HCT116 (cell line): ENCODE data around the gene TLCD3A. TPM values are rescaled to one million over a fixed set of nuclear protein-coding genes. Genes with fewer than 3 reads are reported as not detected.

Experiments used
- ATAC-seq: fragments of 200-7000 bp; cut with Tn5 transposase; 2 replicates; pipeline ENCODE4 v1.9.1; 2020; ENCODE audit warnings: mild to moderate bottlenecking, moderate library complexity
- BruUV-seq: library from RNA; stranded (reverse); fragments of 400-500 nt; replicated peaks from 2 replicates; lab custom pipeline; 2021; lab: Mats Ljungman, UMichigan
- CTCF ChIA-PET: fragments of 300-600 bp; sonication (Branson Sonifier 250); formaldehyde crosslinking; loops from one replicate; lab custom pipeline; 2021; ENCODE audit warnings: antibody characterized with exemption; lab: Charles Lee
- POLR2A ChIA-PET: fragments of 300-600, 350-600 bp; sonication (Branson Sonifier 250); formaldehyde crosslinking; loops from one replicate; lab custom pipeline; 2021; ENCODE audit warnings: antibody characterized with exemption; lab: Charles Lee
- RAD21 ChIA-PET, 2 experiments: fragments of 300-600 bp; sonication (Branson Sonifier 250); formaldehyde crosslinking; loops; one replicate each; lab custom pipeline; 2023; ENCODE audit warnings: low total read pairs in 2 of 2; ENCODE audit not compliant: uncharacterized antibody in 2 of 2, unreplicated experiment in 2 of 2, low non-redundant PET in 1 of 2; lab: Charles Lee
- DNase-seq: peaks from one replicate; pipeline ENCODE4 v3.0.0-alpha.2; 2010; ENCODE audit warnings: low read depth, low spot score
- H2AFZ ChIP-seq: fragments of 200-600 bp; shearing (Covaris generic), sonication (generic); 2 replicates; pipeline ENCODE4 v1.6.1; 2017; ENCODE audit warnings: low read depth, mixed run types, mixed read lengths, antibody characterized with exemption, low read length; ENCODE audit not compliant: poor library complexity, severe bottlenecking
- H3K27ac ChIP-seq: 2 replicates; pipeline ENCODE4 v1.5.1; 2012; ENCODE audit warnings: low read depth, low read length
- H3K27me3 ChIP-seq: fragments of 200-600 bp; sonication (generic); 2 replicates; pipeline ENCODE4 v1.6.1; 2016; ENCODE audit warnings: mixed run types, low read length, mixed read lengths; ENCODE audit not compliant: insufficient read depth
- H3K36me3 ChIP-seq, 2 experiments: fragments of 200-500 bp in 1 of 2; fragments of 200-600 bp in 1 of 2; sonication (Bioruptor generic) in 1 of 2; sonication (generic) in 1 of 2; 2 replicates each; pipeline versions ENCODE4 v1.5.1 to v1.6.1; 2014 to 2016; ENCODE audit warnings: low read length in 2 of 2, inconsistent platforms in 1 of 2, mixed read lengths in 1 of 2, mixed run types in 1 of 2; ENCODE audit not compliant: insufficient read depth in 2 of 2, control insufficient read depth in 1 of 2
- H3K4me1 ChIP-seq, 2 experiments: fragments of 200-600 bp in 1 of 2; sonication (generic) in 1 of 2; 2 replicates each; pipeline versions ENCODE4 v1.5.1 to v1.6.1; 2012 to 2017; ENCODE audit warnings: low read length in 2 of 2, inconsistent platforms in 1 of 2, mild to moderate bottlenecking in 1 of 2, mixed read lengths in 1 of 2, mixed run types in 1 of 2, moderate library complexity in 1 of 2; ENCODE audit not compliant: insufficient read depth in 2 of 2, control insufficient read depth in 1 of 2
- H3K4me2 ChIP-seq: fragments of 200-600 bp; sonication (generic); 2 replicates; pipeline ENCODE4 v1.6.1; 2017; ENCODE audit warnings: mixed run types, low read length, mixed read lengths
- H3K4me3 ChIP-seq, 2 experiments: fragments of 200-600 bp in 1 of 2; sonication (generic) in 1 of 2; replicated peaks in 1 of 2; 2 replicates each; pipeline ENCODE4 v1.5.1; 2011 to 2016; ENCODE audit warnings: low read length in 2 of 2, control low read depth in 1 of 2, low read depth in 1 of 2, mild to moderate bottlenecking in 1 of 2, mixed read lengths in 1 of 2, mixed run types in 1 of 2
- H3K79me2 ChIP-seq: fragments of 200-600 bp; sonication (generic); 2 replicates; pipeline ENCODE4 v1.6.1; 2017; ENCODE audit warnings: mild to moderate bottlenecking, mixed run types, low read length, moderate library complexity, mixed read lengths; ENCODE audit not compliant: insufficient read depth
- H3K9ac ChIP-seq: fragments of 200-600 bp; sonication (generic); 2 replicates; pipeline ENCODE4 v1.6.1; 2016; ENCODE audit warnings: low read length, mixed read lengths
- H3K9me2 ChIP-seq: fragments of 200-600 bp; sonication (generic), shearing (Covaris generic); 2 replicates; pipeline ENCODE4 v1.6.1; 2017; ENCODE audit warnings: mixed run types, mild to moderate bottlenecking, moderate library complexity; ENCODE audit not compliant: insufficient read depth
- H3K9me3 ChIP-seq, 2 experiments: fragments of 200-500 bp in 1 of 2; fragments of 200-600 bp in 1 of 2; sonication (Bioruptor generic) in 1 of 2; sonication (generic) in 1 of 2; 2 replicates each; pipeline ENCODE4 v1.6.1; 2014 to 2017; ENCODE audit warnings: low read length in 2 of 2, mixed read lengths in 2 of 2, inconsistent platforms in 1 of 2, low read depth in 1 of 2, mild to moderate bottlenecking in 1 of 2, mixed run types in 1 of 2, moderate library complexity in 1 of 2; ENCODE audit not compliant: control insufficient read depth in 1 of 2, insufficient read depth in 1 of 2
- H4K20me1 ChIP-seq: fragments of 200-600 bp; sonication (generic), shearing (Covaris generic); 2 replicates; pipeline ENCODE4 v1.6.1; 2017; ENCODE audit warnings: mixed run types, mild to moderate bottlenecking, moderate library complexity; ENCODE audit not compliant: insufficient read depth
- CBX3 ChIP-seq: IDR thresholded peaks from 2 replicates; pipeline ENCODE4 v1.6.1; 2012; ENCODE audit warnings: low read depth
- CEBPB ChIP-seq: IDR thresholded peaks from 2 replicates; pipeline ENCODE4 v1.6.1; 2012; ENCODE audit warnings: low read depth
- EGR1 ChIP-seq: IDR thresholded peaks from 2 replicates; pipeline ENCODE4 v1.6.1; 2012; ENCODE audit warnings: low read depth
- EZH2 ChIP-seq: fragments of 200-600 bp; sonication (generic); IDR thresholded peaks from 2 replicates; pipeline ENCODE4 v1.6.1; 2017; ENCODE audit warnings: antibody characterized with exemption, mixed run types
- FOSL1 ChIP-seq: IDR thresholded peaks from 2 replicates; pipeline ENCODE4 v1.6.1; 2012; ENCODE audit warnings: low read depth
- JUND ChIP-seq: IDR thresholded peaks from 2 replicates; pipeline ENCODE4 v1.6.1; 2012
- POLR2AphosphoS5 ChIP-seq: IDR thresholded peaks from 2 replicates; pipeline ENCODE4 v1.6.1; 2011; ENCODE audit warnings: mild to moderate bottlenecking, low read depth, low read length, moderate library complexity
- SIN3A ChIP-seq: IDR thresholded peaks from 2 replicates; pipeline ENCODE4 v1.6.1; 2012; ENCODE audit warnings: low read depth
- SP1 ChIP-seq: IDR thresholded peaks from 2 replicates; pipeline ENCODE4 v1.6.1; 2012; ENCODE audit warnings: low read depth
- TCF7L2 ChIP-seq: IDR thresholded peaks from 2 replicates; pipeline ENCODE4 v1.7.0; 2011; ENCODE audit warnings: borderline replicate concordance, inconsistent platforms; ENCODE audit not compliant: insufficient read depth, insufficient read length; ENCODE audit errors: extremely low read depth
- ZFX ChIP-seq: fragments of 450-650 bp; IDR thresholded peaks from 2 replicates; pipeline ENCODE4 v1.6.1; 2017
- ZNF274 ChIP-seq: fragments of 200-500 bp; sonication (Bioruptor generic); IDR thresholded peaks from 2 replicates; pipeline ENCODE4 v1.6.1; 2014; ENCODE audit warnings: mild to moderate bottlenecking, low read depth, low read length, inconsistent platforms
- intact Hi-C: fragments of 100-400 bp; cut with micrococcal nuclease; formaldehyde crosslinking; loops from 2 replicates; pipeline ENCODE4 v1.10.0; 2022
- total RNA-seq: library from RNA; stranded (reverse); gene quantifications from one replicate; pipeline ENCODE4 v1.2.1, GENCODE V29; 2021; ENCODE audit not compliant: unreplicated experiment
- TF ChIP-seq, protein P1 (sequence below), 3 experiments: fragments of 200-600 bp in 1 of 3; sonication (generic) in 1 of 3; IDR thresholded peaks in 2 of 3; conservative IDR thresholded peaks in 1 of 3; 2 replicates each; pipeline ENCODE4 v1.5.1; 2012 to 2017; ENCODE audit warnings: low read depth in 2 of 3, low read length in 2 of 3, antibody characterized with exemption in 1 of 3, borderline replicate concordance in 1 of 3, control low read depth in 1 of 3, mild to moderate bottlenecking in 1 of 3, mixed read lengths in 1 of 3, mixed run types in 1 of 3, moderate library complexity in 1 of 3; ENCODE audit not compliant: insufficient read depth in 1 of 3
- TF ChIP-seq, protein P2 (sequence below): IDR thresholded peaks from 2 replicates; pipeline ENCODE4 v1.6.1; 2012
- TF ChIP-seq, protein P3 (sequence below): IDR thresholded peaks from 2 replicates; pipeline ENCODE4 v1.6.1; 2012

TLCD3A gene
- total RNA-seq, 1 experiment from 2014 or later, result 26.0 TPM

DNA sequence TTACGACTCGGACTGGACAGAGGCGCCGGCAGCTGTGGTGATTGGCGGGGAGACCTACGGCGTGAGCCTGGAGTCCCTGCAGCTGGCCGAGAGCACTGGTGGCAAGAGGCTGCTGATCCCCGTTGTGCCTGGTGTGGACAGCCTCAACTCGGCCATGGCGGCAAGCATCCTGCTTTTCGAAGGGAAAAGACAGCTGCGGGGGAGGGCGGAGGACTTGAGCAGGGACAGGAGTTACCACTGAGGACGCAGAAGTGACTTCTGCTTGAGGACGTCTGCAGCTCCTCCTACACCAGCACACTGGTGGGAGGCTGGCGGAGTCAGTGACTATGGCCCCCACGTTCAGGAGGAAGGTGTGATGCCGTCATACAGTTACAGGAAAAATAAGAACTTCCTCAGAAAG is 59.4 kb downstream of the TLCD3A start:
- POLR2A ChIA-PET, result interaction anchor here (1.1 kb wide), 1 partner anchor 189 kb away, joined by 3 read pairs; no protein-coding TSS in a partner anchor
- BruUV-seq, result TSS peak; percentile 19

DNA sequence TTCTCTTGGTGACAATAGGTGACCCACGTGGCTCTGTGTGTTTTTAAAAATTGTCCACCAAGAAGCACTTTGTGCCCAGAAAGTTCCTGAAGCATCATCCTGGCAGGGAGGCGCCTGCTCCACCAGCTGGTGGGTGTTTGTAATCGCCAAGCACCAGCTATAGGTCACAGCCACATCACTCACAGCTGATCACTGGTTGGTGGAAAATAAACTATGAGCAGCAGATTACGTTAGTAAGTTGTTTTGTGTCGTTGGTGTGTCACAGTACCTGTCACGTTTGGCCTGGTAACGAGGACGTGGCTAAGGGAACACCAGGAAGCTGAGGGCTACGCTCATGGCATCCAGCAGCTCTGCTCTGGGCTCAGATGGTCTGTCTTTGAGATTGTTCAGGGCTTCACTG is 59.9 kb downstream of the TLCD3A start:
- H3K36me3 ChIP-seq, result peaks cover 8 to 31% of the 10 kb centered on the region in 2 experiments; a peak in 3 of 4 replicates
- no peak for ATAC-seq
- intact Hi-C loops, result no loop called here
- no peaks in the 10 kb centered on the region for H3K9me3 ChIP-seq
- no TSS peak for BruUV-seq
- H4K20me1 ChIP-seq, result no peaks in the 10 kb centered on the region
- CTCF ChIA-PET, result interaction anchor here (2.1 to 2.5 kb wide), 2 partner anchors 189 to 204 kb away, joined by 7 to 20 read pairs; partner anchors contain the start of gene TIMM22
- no peak overlapping the region for H3K27ac ChIP-seq
- H3K4me2 ChIP-seq, result no peak overlapping the region
- TF ChIP-seq, protein P1, sequence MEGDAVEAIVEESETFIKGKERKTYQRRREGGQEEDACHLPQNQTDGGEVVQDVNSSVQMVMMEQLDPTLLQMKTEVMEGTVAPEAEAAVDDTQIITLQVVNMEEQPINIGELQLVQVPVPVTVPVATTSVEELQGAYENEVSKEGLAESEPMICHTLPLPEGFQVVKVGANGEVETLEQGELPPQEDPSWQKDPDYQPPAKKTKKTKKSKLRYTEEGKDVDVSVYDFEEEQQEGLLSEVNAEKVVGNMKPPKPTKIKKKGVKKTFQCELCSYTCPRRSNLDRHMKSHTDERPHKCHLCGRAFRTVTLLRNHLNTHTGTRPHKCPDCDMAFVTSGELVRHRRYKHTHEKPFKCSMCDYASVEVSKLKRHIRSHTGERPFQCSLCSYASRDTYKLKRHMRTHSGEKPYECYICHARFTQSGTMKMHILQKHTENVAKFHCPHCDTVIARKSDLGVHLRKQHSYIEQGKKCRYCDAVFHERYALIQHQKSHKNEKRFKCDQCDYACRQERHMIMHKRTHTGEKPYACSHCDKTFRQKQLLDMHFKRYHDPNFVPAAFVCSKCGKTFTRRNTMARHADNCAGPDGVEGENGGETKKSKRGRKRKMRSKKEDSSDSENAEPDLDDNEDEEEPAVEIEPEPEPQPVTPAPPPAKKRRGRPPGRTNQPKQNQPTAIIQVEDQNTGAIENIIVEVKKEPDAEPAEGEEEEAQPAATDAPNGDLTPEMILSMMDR (IDR thresholded peaks at IDR 0.05 in 2 of 3, conservative IDR thresholded peaks at IDR 0.05 in 1 of 3; ENCODE audit: borderline replicate concordance in 1 of 3, insufficient read depth in 1 of 3, low read depth in 2 of 3, low read length in 2 of 3), result no peak
- TF ChIP-seq POLR2AphosphoS5, result peak; percentile 19; the same call in 1 of the 2 replicates
- TF ChIP-seq CBX3, result no peak
- TF ChIP-seq, all 23 proteins: peak for 1
- Histone ChIP-seq H3K27me3 (no peaks in the 10 kb centered on the region), H3K9me2 (no peaks in the 10 kb centered on the region), H3K79me2 (peaks cover 24% of the 10 kb centered on the region), H3K4me1 (peaks cover 0 to 11% of the 10 kb centered on the region in 2 experiments; a peak in 2 of 4 replicates), H3K4me3 (no peak overlapping the region), H3K9ac (no peak overlapping the region), H2AFZ (no peak overlapping the region)
- RAD21 ChIA-PET, result interaction anchor here in 1 of 2 experiments (0.9 kb wide), 1 partner anchor 189 kb away, joined by 6 read pairs; no protein-coding TSS in a partner anchor
- DNase-seq, result no peak
- POLR2A ChIA-PET, result interaction anchor here (1.1 kb wide), 1 partner anchor 189 kb away, joined by 3 read pairs; no protein-coding TSS in a partner anchor

More for the DNA sequence above, 59.4 kb downstream of the TLCD3A start:
- peaks cover 8 to 34% of the 10 kb centered on the region in 2 experiments; a peak in 3 of 4 replicates for H3K36me3 ChIP-seq
- H3K4me3 ChIP-seq, result no peak overlapping the region
- DNase-seq, result no peak
- CTCF ChIA-PET, result interaction anchor here (2.1 to 2.5 kb wide), 2 partner anchors 189 to 205 kb away, joined by 7 to 20 read pairs; partner anchors contain the start of gene TIMM22
- H2AFZ ChIP-seq, result no peak overlapping the region
- no peaks in the 10 kb centered on the region for H3K9me2 ChIP-seq
- H3K4me1 ChIP-seq, result peaks cover 0 to 11% of the 10 kb centered on the region in 2 experiments; a peak in 2 of 4 replicates
- intact Hi-C loops, result no loop called here
- H3K27me3 ChIP-seq, result no peaks in the 10 kb centered on the region
- no peak overlapping the region for H3K9ac ChIP-seq
- H4K20me1 ChIP-seq, result no peaks in the 10 kb centered on the region
- H3K9me3 ChIP-seq, result no peaks in the 10 kb centered on the region
- TF ChIP-seq FOSL1, result no peak
- TF ChIP-seq EZH2, result no peak
- TF ChIP-seq CBX3, result no peak
- TF ChIP-seq ZFX, result no peak
- no peak for TF ChIP-seq JUND
- TF ChIP-seq, protein P2, sequence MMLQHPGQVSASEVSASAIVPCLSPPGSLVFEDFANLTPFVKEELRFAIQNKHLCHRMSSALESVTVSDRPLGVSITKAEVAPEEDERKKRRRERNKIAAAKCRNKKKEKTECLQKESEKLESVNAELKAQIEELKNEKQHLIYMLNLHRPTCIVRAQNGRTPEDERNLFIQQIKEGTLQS, result no peak
- no peak for TF ChIP-seq ZNF274
- TF ChIP-seq POLR2AphosphoS5, result no peak
- TF ChIP-seq CEBPB, result no peak
- no peak for TF ChIP-seq SP1
- no peak for TF ChIP-seq TCF7L2
- TF ChIP-seq, protein P3, sequence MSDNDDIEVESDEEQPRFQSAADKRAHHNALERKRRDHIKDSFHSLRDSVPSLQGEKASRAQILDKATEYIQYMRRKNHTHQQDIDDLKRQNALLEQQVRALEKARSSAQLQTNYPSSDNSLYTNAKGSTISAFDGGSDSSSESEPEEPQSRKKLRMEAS, result no peak
- no peak for TF ChIP-seq SIN3A
- TF ChIP-seq EGR1, result no peak
- no peak overlapping the region for H3K27ac ChIP-seq
- ATAC-seq, result no peak
- H3K4me2 ChIP-seq, result no peak overlapping the region
- peaks cover 24% of the 10 kb centered on the region for H3K79me2 ChIP-seq
- RAD21 ChIA-PET, result no interaction called here
